ENCODE data around the gene NAA38.

NAA38 gene

GRCh38 chr17:7833795-7834541 lies 23.4 kb downstream of the NAA38 start, which contains the start of gene KDM6B (continued):
- no peak for TF ChIP-seq AEBP2 (tag by site-specific recombination; IDR thresholded peaks at IDR 0.05; ENCODE audit: borderline replicate concordance)
- no peak for TF ChIP-seq ZNF404 (tag by site-specific recombination; IDR thresholded peaks at IDR 0.05)
- no peak for TF ChIP-seq HOXA7 (CRISPR knock-in tag; IDR thresholded peaks at IDR 0.05; ENCODE audit: borderline replicate concordance)
- TF ChIP-seq ZNF175 (tag by site-specific recombination; IDR thresholded peaks at IDR 0.05): no peak
- TF ChIP-seq ZNF600 (tag by site-specific recombination; IDR thresholded peaks at IDR 0.05): no peak
- TF ChIP-seq KLF17 (tag by site-specific recombination; IDR thresholded peaks at IDR 0.05): no peak
- TF ChIP-seq ZNF692 (tag by site-specific recombination; IDR thresholded peaks at IDR 0.05): no peak
- TF ChIP-seq ZNF677 (tag by site-specific recombination; IDR thresholded peaks at IDR 0.05): no peak
- TF ChIP-seq ZNF529 (tag by site-specific recombination; IDR thresholded peaks at IDR 0.05; ENCODE audit: insufficient replicate concordance): no peak
- no peak for TF ChIP-seq SALL2 (tag by site-specific recombination; IDR thresholded peaks at IDR 0.05; ENCODE audit: borderline replicate concordance)
- no peak for TF ChIP-seq TSHZ1 (tag by site-specific recombination; IDR thresholded peaks at IDR 0.05; ENCODE audit: borderline replicate concordance)
- TF ChIP-seq ZNF248 (tag by site-specific recombination; IDR thresholded peaks at IDR 0.05): no peak
- no peak for TF ChIP-seq ZNF558 (tag by site-specific recombination; IDR thresholded peaks at IDR 0.05)
- no peak for TF ChIP-seq ZNF169 (tag by site-specific recombination; IDR thresholded peaks at IDR 0.05)
- no peak for TF ChIP-seq ZNF48 (tag by site-specific recombination; IDR thresholded peaks at IDR 0.05)
- no peak for TF ChIP-seq ZIC2 (tag by site-specific recombination; IDR thresholded peaks at IDR 0.05)
- TF ChIP-seq ZNF426 (tag by site-specific recombination; IDR thresholded peaks at IDR 0.05): no peak
- no peak for TF ChIP-seq KLF7 (tag by site-specific recombination; IDR thresholded peaks at IDR 0.05; ENCODE audit: borderline replicate concordance)
- TF ChIP-seq ZNF394 (tag by site-specific recombination; IDR thresholded peaks at IDR 0.05; ENCODE audit: borderline replicate concordance): no peak
- TF ChIP-seq ZNF510 (tag by site-specific recombination; IDR thresholded peaks at IDR 0.05; ENCODE audit: insufficient replicate concordance): no peak
- no peak for TF ChIP-seq ZNF433 (tag by site-specific recombination; IDR thresholded peaks at IDR 0.05; ENCODE audit: low read depth)
- TF ChIP-seq ZBTB26 (tag by site-specific recombination; optimal IDR thresholded peaks at IDR 0.05): peak; percentile 57
- no peak for TF ChIP-seq ZNF311 (tag by site-specific recombination; IDR thresholded peaks at IDR 0.05; ENCODE audit: borderline replicate concordance)
- no peak for TF ChIP-seq ZEB2 (tag by site-specific recombination; IDR thresholded peaks at IDR 0.05)
- no peak for TF ChIP-seq ZNF701 (tag by site-specific recombination; IDR thresholded peaks at IDR 0.05)
- TF ChIP-seq REST (tag by site-specific recombination; IDR thresholded peaks at IDR 0.05): no peak
- no peak for TF ChIP-seq ZNF544 (tag by site-specific recombination; IDR thresholded peaks at IDR 0.05)

All from HEK293 (cell line).